Smooth muscle cell of the umbilical artery (primary cell): ENCODE data around the gene LAMP1. TPM values are rescaled to one million over a fixed set of nuclear protein-coding genes. Genes with fewer than 3 reads are reported as not detected.

Experiments
- total RNA-seq: library from RNA; depleted of rRNA; stranded (reverse); fragments of >200 nt; gene quantifications from 2 replicates; pipeline ENCODE4 v1.2.3, GENCODE V29; 2014

Gene LAMP1
- total RNA-seq: 209 and 244 TPM in 2 replicates

DNA sequence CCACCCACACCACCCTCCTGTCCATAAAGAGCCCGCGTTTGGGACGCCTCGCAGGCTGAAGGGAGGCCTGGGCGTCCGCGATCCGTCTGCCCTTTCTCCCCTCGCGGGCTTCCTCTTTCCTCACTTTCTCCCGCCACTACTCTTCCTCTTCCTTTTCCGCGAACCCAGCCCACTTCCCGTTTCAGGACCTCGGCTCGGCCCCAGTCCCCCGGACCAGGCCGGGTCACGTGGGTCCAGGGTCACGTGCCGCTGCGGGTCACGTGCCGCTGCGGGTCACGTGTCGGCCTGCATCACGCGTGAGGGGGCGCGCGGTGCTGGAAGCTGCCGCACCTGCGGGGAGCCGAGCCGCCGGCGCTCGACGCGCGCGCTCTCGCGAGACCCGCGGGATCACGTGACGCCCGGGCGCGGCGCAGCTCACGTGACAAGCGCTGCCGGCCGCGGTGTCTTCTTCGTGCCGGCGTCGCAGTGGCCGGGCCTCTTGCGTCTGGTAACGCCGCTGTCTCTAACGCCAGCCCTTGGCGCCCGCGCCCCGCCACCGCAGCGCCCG, at the start of gene LAMP1:
Gene LAMP1 (plus strand): TSS at position 417 of the 547 bp plus-strand sequence. CDS start 196 bp downstream, outside the sequence.

Other genes with a start within 250 kb of the LAMP1 start
- gene F7, start 191.4 kb upstream of the LAMP1 start, total RNA-seq: not detected in 2 replicates
- gene F10, start 174.4 kb upstream of the LAMP1 start, total RNA-seq: 10.6 and 15.7 TPM in 2 replicates
- not detected in 2 replicates for gene PROZ, start 138.6 kb upstream of the LAMP1 start, total RNA-seq
- gene PCID2, start 88.6 kb upstream of the LAMP1 start, total RNA-seq: 74.9 and 77.5 TPM in 2 replicates
- 103 and 151 TPM in 2 replicates for gene CUL4A, start 87.6 kb upstream of the LAMP1 start, total RNA-seq
- 0.59 and 0.83 TPM in 2 replicates for gene GRTP1, start 66.9 kb downstream of the LAMP1 start, total RNA-seq
- gene ADPRHL1, start 156.2 kb downstream of the LAMP1 start, total RNA-seq: 0.59 and 1.5 TPM in 2 replicates
- 9.8 and 17.0 TPM in 2 replicates for gene DCUN1D2, start 193.5 kb downstream of the LAMP1 start, total RNA-seq